Nephron progenitor cell (in vitro differentiated cells): ENCODE measurements around the gene KRT75.

ENCODE experiments used
- DNase-seq: peaks from one replicate; pipeline ENCODE4 v3.0.0; 2021
- H3K27ac Mint-ChIP-seq: 2 replicates; pipeline ENCODE4 v1.8.0; 2021; ENCODE audit warnings: mild to moderate bottlenecking, moderate library complexity, mixed read lengths
- H3K27me3 Mint-ChIP-seq: 2 replicates; pipeline ENCODE4 v1.8.0; 2021; ENCODE audit warnings: mild to moderate bottlenecking, low read depth, mixed read lengths; ENCODE audit not compliant: poor library complexity
- H3K36me3 Mint-ChIP-seq: 2 replicates; pipeline ENCODE4 v1.8.0; 2021; ENCODE audit warnings: low read depth, mixed read lengths
- H3K4me1 Mint-ChIP-seq: 2 replicates; pipeline ENCODE4 v1.8.0; 2021; ENCODE audit warnings: mixed read lengths
- H3K4me3 Mint-ChIP-seq: 2 replicates; pipeline ENCODE4 v1.8.0; 2021; ENCODE audit warnings: mild to moderate bottlenecking, moderate library complexity, mixed read lengths
- H3K9me3 Mint-ChIP-seq: 2 replicates; pipeline ENCODE4 v1.8.0; 2021; ENCODE audit warnings: mild to moderate bottlenecking, moderate library complexity, mixed read lengths
- TF ChIP-seq, protein P1 (sequence below): fragments of 200-600 bp; sonication (generic); IDR thresholded peaks from 2 replicates; pipeline ENCODE4 v1.5.0; 2021; ENCODE audit warnings: antibody characterized with exemption

The KRT75 gene

DNA sequence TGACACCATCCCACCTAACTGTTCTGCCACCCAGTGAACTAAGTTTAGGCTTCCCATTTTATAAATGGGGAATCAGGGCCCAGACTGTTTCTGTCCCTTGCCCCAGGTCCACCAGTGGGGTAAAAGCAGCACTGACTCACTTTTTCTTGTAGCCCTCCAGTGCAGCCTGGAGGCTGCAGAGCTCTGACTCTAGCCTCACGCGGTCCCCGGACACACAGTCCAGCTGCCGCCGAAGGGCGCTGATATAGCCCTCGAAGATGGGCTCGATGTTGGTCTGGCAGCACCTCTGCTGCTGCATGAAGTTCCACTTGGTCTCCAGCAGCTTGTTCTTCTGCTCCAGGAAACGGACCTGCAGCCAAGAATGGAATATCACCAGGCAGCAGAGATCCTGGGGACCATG is 30.6 kb downstream of the KRT75 start:
- TF ChIP-seq, protein P1, sequence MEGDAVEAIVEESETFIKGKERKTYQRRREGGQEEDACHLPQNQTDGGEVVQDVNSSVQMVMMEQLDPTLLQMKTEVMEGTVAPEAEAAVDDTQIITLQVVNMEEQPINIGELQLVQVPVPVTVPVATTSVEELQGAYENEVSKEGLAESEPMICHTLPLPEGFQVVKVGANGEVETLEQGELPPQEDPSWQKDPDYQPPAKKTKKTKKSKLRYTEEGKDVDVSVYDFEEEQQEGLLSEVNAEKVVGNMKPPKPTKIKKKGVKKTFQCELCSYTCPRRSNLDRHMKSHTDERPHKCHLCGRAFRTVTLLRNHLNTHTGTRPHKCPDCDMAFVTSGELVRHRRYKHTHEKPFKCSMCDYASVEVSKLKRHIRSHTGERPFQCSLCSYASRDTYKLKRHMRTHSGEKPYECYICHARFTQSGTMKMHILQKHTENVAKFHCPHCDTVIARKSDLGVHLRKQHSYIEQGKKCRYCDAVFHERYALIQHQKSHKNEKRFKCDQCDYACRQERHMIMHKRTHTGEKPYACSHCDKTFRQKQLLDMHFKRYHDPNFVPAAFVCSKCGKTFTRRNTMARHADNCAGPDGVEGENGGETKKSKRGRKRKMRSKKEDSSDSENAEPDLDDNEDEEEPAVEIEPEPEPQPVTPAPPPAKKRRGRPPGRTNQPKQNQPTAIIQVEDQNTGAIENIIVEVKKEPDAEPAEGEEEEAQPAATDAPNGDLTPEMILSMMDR = no peak
- DNase-seq = no peak
- Mint-ChIP-seq H3K27me3 (peaks cover 6% of the 10 kb centered on the region), H3K36me3 (no peaks in the 10 kb centered on the region), H3K9me3 (peaks cover 8% of the 10 kb centered on the region), H3K4me1 (no peaks in the 10 kb centered on the region), H3K27ac (no peak overlapping the region), H3K4me3 (no peak overlapping the region)

DNA sequence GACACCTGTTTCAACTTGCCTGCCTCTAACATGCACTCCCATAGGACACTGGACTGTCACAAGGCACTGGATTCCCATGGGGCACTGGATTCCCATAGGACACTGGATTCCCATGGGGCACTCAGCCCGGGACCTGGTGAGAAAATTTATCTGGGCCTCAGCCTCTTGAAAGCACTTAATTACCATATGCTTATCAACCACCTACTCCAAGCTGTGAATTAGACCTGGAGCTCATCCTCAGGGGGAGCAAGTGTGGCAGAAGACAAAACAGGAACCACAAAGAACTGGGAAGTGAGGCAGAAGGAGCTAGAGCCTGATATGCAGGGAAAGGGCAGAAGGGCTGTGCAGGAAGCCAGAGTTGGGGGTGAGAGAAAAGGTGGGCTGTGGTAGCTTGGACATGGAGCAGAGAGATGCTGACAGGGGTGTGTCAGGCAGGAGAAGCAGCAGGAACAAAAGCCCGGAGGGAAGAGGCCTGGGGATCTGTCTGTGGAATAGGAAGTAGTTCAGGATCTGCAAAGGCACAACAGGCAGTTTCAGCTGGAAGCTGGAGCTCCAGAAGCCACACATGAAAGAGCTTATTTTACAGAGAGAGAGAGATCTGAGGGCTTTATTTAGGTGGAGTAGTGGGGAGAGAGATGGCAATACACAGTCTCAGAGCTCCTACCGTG is 31.2 kb downstream of the KRT75 start:
- H3K27me3 Mint-ChIP-seq = peaks cover 6% of the 10 kb centered on the region
- H3K4me3 Mint-ChIP-seq = no peak overlapping the region
- no peaks in the 10 kb centered on the region for H3K36me3 Mint-ChIP-seq
- TF ChIP-seq, protein P1 = no peak
- no peak overlapping the region for H3K27ac Mint-ChIP-seq
- no peaks in the 10 kb centered on the region for H3K4me1 Mint-ChIP-seq
- peaks cover 3% of the 10 kb centered on the region for H3K9me3 Mint-ChIP-seq
- no peak for DNase-seq

DNA sequence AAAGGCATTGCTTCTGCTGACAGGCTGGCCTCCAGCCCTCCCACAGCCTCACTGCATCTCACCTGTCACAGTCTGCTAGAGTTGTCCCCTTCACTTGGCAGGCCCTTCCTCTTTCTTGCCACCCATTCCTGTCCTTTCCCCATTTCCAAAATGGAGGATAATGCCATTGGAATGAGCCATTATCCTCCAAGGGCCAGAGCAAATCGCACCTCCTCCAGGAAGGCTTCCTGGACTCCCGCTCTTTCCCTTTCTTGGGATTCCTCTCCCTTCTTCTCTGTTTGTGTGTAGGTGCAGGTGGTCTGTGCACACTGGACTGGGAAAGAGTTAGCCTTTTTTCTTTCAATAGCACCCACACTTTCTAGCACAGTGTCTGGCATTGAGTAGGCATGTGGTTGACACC is 31.8 kb downstream of the KRT75 start:
- Mint-ChIP-seq H3K4me3 (no peak overlapping the region), H3K27me3 (peaks cover 6% of the 10 kb centered on the region), H3K9me3 (no peaks in the 10 kb centered on the region), H3K27ac (no peak overlapping the region), H3K4me1 (no peaks in the 10 kb centered on the region), H3K36me3 (no peaks in the 10 kb centered on the region)
- TF ChIP-seq, protein P1 = no peak
- no peak for DNase-seq

DNA sequence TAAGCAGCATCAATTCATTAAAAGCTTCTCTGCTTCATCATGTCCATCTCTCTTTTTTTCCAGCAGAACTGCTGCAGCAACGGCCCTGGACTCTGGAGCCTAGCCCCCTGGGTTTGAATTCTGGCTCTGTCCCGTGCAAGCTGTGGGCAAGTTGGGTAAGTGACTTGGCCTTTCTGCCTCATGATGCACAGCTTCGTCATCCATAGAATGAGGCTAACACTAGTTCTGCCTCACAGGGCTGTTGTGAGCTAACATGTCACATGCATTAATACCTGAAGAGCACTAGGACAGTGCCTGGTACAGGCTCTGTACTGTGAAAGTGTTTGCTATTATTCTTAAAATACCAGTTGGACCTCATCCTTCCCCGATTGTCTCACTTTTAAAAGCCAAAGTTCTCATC is 32.2 kb downstream of the KRT75 start:
- H3K4me1 Mint-ChIP-seq = no peaks in the 10 kb centered on the region
- peaks cover 6% of the 10 kb centered on the region for H3K27me3 Mint-ChIP-seq
- no peaks in the 10 kb centered on the region for H3K36me3 Mint-ChIP-seq
- H3K4me3 Mint-ChIP-seq = no peak overlapping the region
- H3K27ac Mint-ChIP-seq = no peak overlapping the region
- TF ChIP-seq, protein P1 = no peak
- no peaks in the 10 kb centered on the region for H3K9me3 Mint-ChIP-seq
- no peak for DNase-seq

DNA sequence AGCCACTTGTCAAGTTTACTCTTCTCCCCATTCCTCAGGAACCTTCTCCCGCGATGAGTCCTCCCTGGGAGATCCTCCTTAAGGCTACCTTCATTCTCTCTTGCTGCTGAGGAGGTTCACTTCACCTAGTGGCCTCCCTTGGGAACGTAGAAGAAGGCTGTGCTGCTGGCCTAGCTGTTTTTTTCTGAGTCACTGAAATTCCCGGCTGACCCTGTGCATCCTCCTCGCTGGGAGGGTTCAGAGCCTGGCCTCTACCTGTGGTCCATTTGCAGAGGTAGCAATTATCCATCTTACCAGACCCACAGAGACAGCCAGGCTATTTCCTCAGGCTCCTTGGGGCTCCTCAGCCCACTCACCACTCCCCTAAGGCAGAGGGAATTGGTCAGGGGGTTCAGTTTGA is 32.6 kb downstream of the KRT75 start:
- TF ChIP-seq, protein P1 = no peak
- no peak overlapping the region for H3K27ac Mint-ChIP-seq

DNA sequence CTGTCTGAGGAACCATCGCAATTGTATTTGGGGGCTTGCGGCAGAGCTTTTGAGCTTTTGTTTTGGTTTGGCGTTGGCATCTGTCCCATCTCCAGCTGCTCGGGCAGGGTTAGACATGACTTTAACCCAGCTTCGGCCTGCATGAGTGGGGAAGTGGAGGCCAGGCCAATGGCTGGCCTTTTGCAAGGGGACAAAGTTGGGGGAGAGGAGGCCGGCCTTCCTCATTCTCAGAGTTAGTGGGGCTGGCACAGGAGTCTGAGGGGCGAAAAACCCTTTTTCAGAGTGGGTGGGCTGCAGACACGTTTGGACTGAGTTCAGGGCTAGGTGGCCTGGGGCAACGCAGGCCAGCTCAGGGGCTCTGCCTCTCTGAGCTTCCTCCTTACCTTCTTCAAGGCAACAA is 33.3 kb downstream of the KRT75 start:
- Mint-ChIP-seq H3K4me3 (no peak overlapping the region), H3K4me1 (no peaks in the 10 kb centered on the region), H3K27me3 (peaks cover 6% of the 10 kb centered on the region), H3K36me3 (no peaks in the 10 kb centered on the region), H3K9me3 (no peaks in the 10 kb centered on the region), H3K27ac (peak overlapping the region; percentile 44)
- TF ChIP-seq, protein P1 = no peak
- DNase-seq = no peak

More for the DNA sequence above, 32.6 kb downstream of the KRT75 start:
- H3K27me3 Mint-ChIP-seq = peaks cover 6% of the 10 kb centered on the region
- H3K4me1 Mint-ChIP-seq = no peaks in the 10 kb centered on the region
- H3K4me3 Mint-ChIP-seq = no peak overlapping the region
- no peaks in the 10 kb centered on the region for H3K9me3 Mint-ChIP-seq
- no peak for DNase-seq
- H3K36me3 Mint-ChIP-seq = no peaks in the 10 kb centered on the region
